HT1080 (cell line): ENCODE data around the gene ZNF282. TPM values are rescaled to one million over a fixed set of nuclear protein-coding genes. Genes with fewer than 3 reads are reported as not detected.
A peak's percentile ranks its signal among the peaks of the same experiment; 100 is the strongest.
"Not testable (repeated sequence)": the region's sequence is repeated elsewhere in the genome, so short reads cannot be mapped to it uniquely, and the experiment has no call there.

Experiments
- DNase-seq: peaks from one replicate; pipeline ENCODE4 v3.0.0-alpha.2; 2015; ENCODE audit warnings: low read depth
- small RNA-seq: library from RNA; depleted of rRNA; stranded (forward); fragments of <200 nt; gene quantifications from one replicate; pipeline ENCODE3, GENCODE V24; 2014
- total RNA-seq: library from RNA; depleted of rRNA; stranded (reverse); fragments of >200 nt; shearing (Covaris generic); gene quantifications from 2 replicates; pipeline ENCODE4 v1.2.3, GENCODE V29; 2014; rRNA removed

The ZNF282 gene
- total RNA-seq, 1 experiment from 2014 or later: 30.4 TPM

DNA sequence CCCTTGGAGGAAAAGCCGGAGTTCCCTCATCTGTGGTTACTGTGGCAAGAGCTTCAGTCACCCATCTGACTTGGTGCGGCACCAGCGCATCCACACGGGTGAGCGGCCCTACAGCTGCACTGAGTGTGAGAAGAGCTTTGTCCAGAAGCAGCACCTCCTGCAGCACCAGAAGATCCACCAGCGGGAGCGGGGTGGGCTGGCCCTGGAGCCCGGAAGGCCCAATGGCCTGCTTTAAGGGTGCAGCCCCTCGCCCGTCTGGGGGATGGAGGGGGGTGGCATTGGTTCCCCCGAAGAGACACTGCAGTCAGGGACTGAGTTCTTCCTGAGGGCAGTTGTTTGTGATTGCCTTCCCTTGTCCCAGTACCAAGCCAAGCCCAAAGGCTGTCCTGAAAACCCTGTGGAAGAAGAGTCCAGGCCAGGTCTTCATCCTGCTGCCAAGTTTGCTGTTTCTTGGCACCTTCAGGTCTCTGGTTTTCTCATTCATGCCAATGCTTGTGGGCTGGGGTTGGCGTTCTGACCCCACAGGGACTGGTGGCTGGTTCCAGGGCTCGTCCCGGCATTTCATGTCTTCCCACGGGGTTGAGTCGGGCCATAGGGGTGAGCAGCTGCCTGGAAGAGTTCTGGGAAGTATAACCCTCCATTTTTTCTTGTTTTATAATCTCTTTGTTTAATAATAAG is 59.0 kb downstream of the ZNF282 start:
- DNase-seq: no peak

GRCh38 chr7:149255174-149255573 is 59.8 kb downstream of the ZNF282 start:
- no peak for DNase-seq

- no peak for DNase-seq
Measured at GRCh38 chr7:149256568-149256967, 61.2 kb downstream of the ZNF282 start.

DNA sequence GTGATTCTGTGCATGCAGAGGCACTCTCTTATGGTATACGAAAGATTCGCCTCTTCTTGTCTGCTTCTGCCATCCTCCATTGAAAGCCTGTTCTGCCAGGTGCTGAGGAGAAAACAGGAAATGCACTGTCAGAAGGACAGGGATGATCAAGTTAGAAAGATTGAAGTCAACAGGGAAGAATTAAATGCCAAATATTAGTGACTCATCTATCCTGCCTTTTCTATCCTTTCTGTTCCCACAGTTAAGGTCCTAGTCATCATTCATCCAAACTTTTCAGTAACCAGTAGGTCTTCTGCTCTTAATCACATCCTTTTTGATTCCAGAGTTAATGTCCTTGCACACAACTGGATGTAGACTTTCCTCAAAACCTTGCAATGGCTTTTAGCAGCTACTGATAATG is 61.8 kb downstream of the ZNF282 start:
- DNase-seq: peak; percentile 58

DNA sequence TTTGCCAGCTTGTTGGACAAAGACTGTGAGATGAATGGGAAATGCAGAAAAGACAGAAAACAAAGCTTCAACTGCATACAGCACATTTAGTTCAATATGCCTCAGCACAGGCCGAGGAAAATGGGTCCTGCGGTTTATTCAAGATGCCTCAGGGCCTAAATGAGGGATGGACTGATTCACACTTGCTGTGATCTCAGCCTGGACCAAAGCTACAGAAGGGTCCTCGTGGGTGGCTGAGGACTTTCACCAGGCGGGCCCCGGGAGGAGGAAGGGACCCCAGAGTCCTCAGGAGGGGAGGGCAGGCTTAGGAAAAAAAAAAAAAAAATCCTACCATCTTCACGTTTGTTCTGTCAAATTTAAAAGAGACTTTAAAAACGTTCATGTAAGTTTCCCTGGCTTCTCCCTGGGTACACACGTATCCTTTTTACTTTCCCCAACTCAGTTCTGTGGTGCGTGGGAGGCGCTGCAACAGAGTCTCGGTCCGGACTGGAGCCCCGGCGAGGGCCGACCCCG is 66.0 kb downstream of the ZNF282 start:
- DNase-seq: peak; percentile 48

GRCh38 chr7:149261829-149262617 is 66.7 kb downstream of the ZNF282 start, which contains the start of gene ZNF783:
TSS of gene ZNF783 (plus strand) at chr7:149262196. CDS start at chr7:149262334, 138 bp downstream.
- peak; percentile 79 for DNase-seq

GRCh38 chr7:149266451-149266850 is 71.1 kb downstream of the ZNF282 start:
- DNase-seq: no peak

GRCh38 chr7:149267733-149268132 is 72.4 kb downstream of the ZNF282 start:
- DNase-seq: no peak

DNA sequence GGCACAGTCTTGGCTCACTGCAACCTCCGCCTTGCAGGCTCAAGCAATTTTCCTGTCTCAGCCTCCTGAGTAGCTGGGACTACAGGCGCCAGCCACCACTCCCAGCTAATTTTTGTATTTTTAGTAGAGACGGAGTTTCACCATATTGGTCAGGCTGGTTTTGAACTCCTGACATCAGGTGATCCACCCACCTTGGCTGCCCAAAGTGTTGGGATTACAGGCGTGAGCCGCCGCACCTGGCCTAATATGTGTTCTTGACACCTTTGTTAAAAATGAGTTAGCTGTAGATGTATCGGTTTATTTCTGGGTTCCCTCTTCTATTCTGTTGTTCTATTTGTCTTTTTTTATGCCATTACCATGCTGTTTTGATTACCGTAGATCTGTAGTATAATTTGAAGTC is 79.1 kb downstream of the ZNF282 start:
- not testable (repeated sequence) for DNase-seq

Small RNA genes within 50 kb of the gene (small RNA-seq; reads per million reads assigned to genes)
- not detected for gene AC004890.1

Other genes starting within 250 kb of the ZNF282 start
- gene PDIA4, start 167.0 kb upstream of the ZNF282 start, total RNA-seq: 159 and 183 TPM in 2 replicates
- gene ZNF786, start 104.8 kb upstream of the ZNF282 start, total RNA-seq: 3.6 and 4.1 TPM in 2 replicates
- gene ZNF425, start 69.2 kb upstream of the ZNF282 start, total RNA-seq: 0.23 and 0.33 TPM in 2 replicates
- 6.3 and 7.5 TPM in 2 replicates for gene ZNF398, start 48.1 kb upstream of the ZNF282 start, total RNA-seq
- 5.9 and 8.7 TPM in 2 replicates for gene ZNF212, start 44.1 kb downstream of the ZNF282 start, total RNA-seq
- 5.2 and 6.9 TPM in 2 replicates for gene ZNF783, start 66.7 kb downstream of the ZNF282 start, total RNA-seq